SK-MEL-5 (cell line): ENCODE measurements around the gene PCDHA4. TPM values are rescaled to one million over a fixed set of nuclear protein-coding genes. Genes with fewer than 3 reads are reported as not detected.
"Not testable (repeated sequence)": the region's sequence is repeated elsewhere in the genome, so short reads cannot be mapped to it uniquely, and the experiment has no call there.

Experiments used
- DNase-seq: peaks from one replicate; pipeline ENCODE4 v3.0.0-alpha.2; 2016; ENCODE audit warnings: low read depth, low spot score
- in situ Hi-C: cut with HindIII; loops from 2 replicates; pipeline ENCODE4 v1.10.0; 2016; ENCODE audit warnings: low sequenced_read_pairs, high pct_unique_total_duplicates, low pct_unique_long_range_greater_than_20kb
- total RNA-seq: library from RNA; depleted of rRNA; stranded (reverse); fragments of >200 nt; shearing (Covaris generic); gene quantifications from 2 replicates; pipeline ENCODE4 v1.2.3, GENCODE V29; 2014; rRNA removed

The PCDHA4 gene
- total RNA-seq, 1 experiment from 2014 or later: 0.48 TPM

GRCh38 chr5:140842798-140843733, 36.2 kb downstream of the PCDHA4 start:
- no peak for DNase-seq
- in situ Hi-C loops: no loop called here

- in situ Hi-C loops, DNase-seq: not testable (repeated sequence)
These were observed 41.6 kb downstream of the PCDHA4 start, which contains the start of gene PCDHA9 for GRCh38 chr5:140848139-140849102. Gene PCDHA9 (plus strand): TSS chr5:140848382. CDS start chr5:140848496, 114 bp downstream.

- in situ Hi-C loops, DNase-seq: not testable (repeated sequence)
These were observed 43.2 kb downstream of the PCDHA4 start for GRCh38 chr5:140849831-140850634.

GRCh38 chr5:140855772-140856674, 49.2 kb downstream of the PCDHA4 start, which contains the start of gene PCDHA10:
Gene PCDHA10 (plus strand): TSS chr5:140855897. CDS start chr5:140856049, 152 bp downstream.
- DNase-seq: peak; percentile 4
- in situ Hi-C loops: no loop called here

GRCh38 chr5:140857177-140857986, 50.5 kb downstream of the PCDHA4 start:
- in situ Hi-C loops: no loop called here
- no peak for DNase-seq

GRCh38 chr5:140857987-140858240, 51.0 kb downstream of the PCDHA4 start:
- DNase-seq: no peak
- in situ Hi-C loops: no loop called here

GRCh38 chr5:140862441-140863295, 55.8 kb downstream of the PCDHA4 start:
- in situ Hi-C loops: no loop called here
- no peak for DNase-seq

Other genes starting within 250 kb of the PCDHA4 start
- gene SRA1, start 249.6 kb upstream of the PCDHA4 start, total RNA-seq: 32.2 and 40.9 TPM in 2 replicates
- 9.2 and 12.0 TPM in 2 replicates for gene APBB3, start 242.5 kb upstream of the PCDHA4 start, total RNA-seq
- 14.2 and 16.7 TPM in 2 replicates for gene SLC35A4, start 242.2 kb upstream of the PCDHA4 start, total RNA-seq
- not detected in 2 replicates for gene CD14, start 173.9 kb upstream of the PCDHA4 start, total RNA-seq
- gene TMCO6, start 167.6 kb upstream of the PCDHA4 start, total RNA-seq: 10.0 and 11.3 TPM in 2 replicates
- 78.7 and 94.2 TPM in 2 replicates for gene NDUFA2, start 159.4 kb upstream of the PCDHA4 start, total RNA-seq
- gene IK, start 159.2 kb upstream of the PCDHA4 start, total RNA-seq: 83.7 and 87.8 TPM in 2 replicates
- 27.6 and 29.2 TPM in 2 replicates for gene WDR55, start 142.2 kb upstream of the PCDHA4 start, total RNA-seq
- gene DND1, start 133.5 kb upstream of the PCDHA4 start, total RNA-seq: 0.26 and 0.75 TPM in 2 replicates
- 58.6 and 67.8 TPM in 2 replicates for gene HARS1, start 115.7 kb upstream of the PCDHA4 start, total RNA-seq
- 38.9 and 39.8 TPM in 2 replicates for gene HARS2, start 115.6 kb upstream of the PCDHA4 start, total RNA-seq
- 53.4 and 58.9 TPM in 2 replicates for gene ZMAT2, start 106.6 kb upstream of the PCDHA4 start, total RNA-seq
- gene PCDHA1, start 20.9 kb upstream of the PCDHA4 start, total RNA-seq: 0.48 and 0.55 TPM in 2 replicates
- gene PCDHA2, start 12.2 kb upstream of the PCDHA4 start, total RNA-seq: 0.08 and 0.13 TPM in 2 replicates
- 0.27 and 0.48 TPM in 2 replicates for gene PCDHA3, start 6.0 kb upstream of the PCDHA4 start, total RNA-seq
- 0.40 and 0.77 TPM in 2 replicates for gene PCDHA5, start 14.5 kb downstream of the PCDHA4 start, total RNA-seq
- gene PCDHA6, start 20.9 kb downstream of the PCDHA4 start, total RNA-seq: not detected in 2 replicates
- 1.3 and 1.4 TPM in 2 replicates for gene PCDHA7, start 27.2 kb downstream of the PCDHA4 start, total RNA-seq
- 0.03 TPM in 1 of 2 replicates, not detected in the other for gene PCDHA8, start 34.1 kb downstream of the PCDHA4 start, total RNA-seq
- 0.05 TPM in 1 of 2 replicates, not detected in the other for gene PCDHA9, start 41.3 kb downstream of the PCDHA4 start, total RNA-seq
- gene PCDHA10, start 48.8 kb downstream of the PCDHA4 start, total RNA-seq: 0.16 TPM in 1 of 2 replicates, not detected in the other
- gene PCDHA11, start 61.9 kb downstream of the PCDHA4 start, total RNA-seq: 1.0 and 1.9 TPM in 2 replicates
- 0.08 and 0.19 TPM in 2 replicates for gene PCDHA12, start 68.2 kb downstream of the PCDHA4 start, total RNA-seq
- 0.29 and 0.53 TPM in 2 replicates for gene PCDHA13, start 75.1 kb downstream of the PCDHA4 start, total RNA-seq
- gene PCDHAC1, start 119.2 kb downstream of the PCDHA4 start, total RNA-seq: 0.58 and 0.72 TPM in 2 replicates
- gene PCDHAC2, start 159.4 kb downstream of the PCDHA4 start, total RNA-seq: 0.32 TPM in 2 replicates
- not detected in 2 replicates for gene PCDHB1, start 244.3 kb downstream of the PCDHA4 start, total RNA-seq